Smooth muscle cell (in vitro differentiated cells): Measurements from ENCODE around the gene TMEM178B. TPM values are rescaled to one million over a fixed set of nuclear protein-coding genes. Genes with fewer than 3 reads are reported as not detected.

Experiments used
- DNase-seq: peaks from one replicate; lab custom pipeline; 2025; ENCODE audit not compliant: unreplicated experiment; lab: John Stamatoyannopoulos, UW
- H2AFZ ChIP-seq: fragments of 200-600 bp; sonication (generic); 2 replicates; pipeline ENCODE4 v1.6.0; 2016; ENCODE audit warnings: antibody characterized with exemption, low read depth, mild to moderate bottlenecking
- H3F3A ChIP-seq: fragments of 200-600 bp; sonication (generic); 2 replicates; pipeline ENCODE4 v1.6.0; 2017; ENCODE audit warnings: antibody characterized with exemption, low read depth
- H3K27ac ChIP-seq: fragments of 200-600 bp; sonication (generic); 2 replicates; pipeline ENCODE4 v1.5.1; 2016; ENCODE audit warnings: low read depth, mild to moderate bottlenecking
- H3K27me3 ChIP-seq: fragments of 200-600 bp; sonication (generic); 2 replicates; pipeline ENCODE4 v1.6.1; 2016; ENCODE audit warnings: low read depth, mild to moderate bottlenecking
- H3K36me3 ChIP-seq: fragments of 200-600 bp; sonication (generic); 2 replicates; pipeline ENCODE4 v1.5.1; 2016; ENCODE audit warnings: low read depth
- H3K4me1 ChIP-seq: fragments of 200-600 bp; sonication (generic); 2 replicates; pipeline ENCODE4 v1.5.1; 2016; ENCODE audit warnings: low read depth
- H3K4me2 ChIP-seq: fragments of 200-600 bp; sonication (generic); 2 replicates; pipeline ENCODE4 v1.6.0; 2016; ENCODE audit warnings: mild to moderate bottlenecking
- H3K4me3 ChIP-seq: fragments of 200-600 bp; sonication (generic); 2 replicates; pipeline ENCODE4 v1.5.1; 2016; ENCODE audit warnings: mild to moderate bottlenecking
- H3K79me2 ChIP-seq: fragments of 200-600 bp; sonication (generic); 2 replicates; pipeline ENCODE4 v1.6.0; 2016; ENCODE audit warnings: low read depth, mild to moderate bottlenecking
- H3K9ac ChIP-seq: fragments of 200-600 bp; sonication (generic); 2 replicates; pipeline ENCODE4 v1.6.0; 2016; ENCODE audit warnings: low read depth
- H3K9me3 ChIP-seq: fragments of 200-600 bp; sonication (generic); replicated peaks from 2 replicates; pipeline ENCODE4 v1.5.1; 2016; ENCODE audit warnings: low read depth
- H4K20me1 ChIP-seq: fragments of 200-600 bp; sonication (generic); 2 replicates; pipeline ENCODE4 v1.6.0; 2016; ENCODE audit warnings: low read depth
- CTCF ChIP-seq: fragments of 200-600 bp; sonication (generic); IDR thresholded peaks from 2 replicates; pipeline ENCODE4 v1.5.1; 2017; ENCODE audit warnings: borderline replicate concordance, mild to moderate bottlenecking, antibody characterized with exemption; ENCODE audit not compliant: insufficient read depth, poor library complexity, severe bottlenecking
- WGBS: methylation state at CpG from one replicate; pipeline ENCODE4 v1.1.7; 2016; ENCODE audit warnings: low lambda C conversion rate; 5-methylcytosine and 5-hydroxymethylcytosine counted together
- polyA plus RNA-seq: library from polyadenylated mRNA; unstranded; fragments of >200 nt; fragmentation: Nextera tagmentation; extraction: Ambion mirVana; gene quantifications from 2 replicates; pipeline ENCODE4 v1.2.1, GENCODE V29; 2016
- total RNA-seq: library from RNA; depleted of rRNA; stranded (reverse); fragments of >200 nt; gene quantifications from 2 replicates; pipeline ENCODE4 v1.2.3, GENCODE V29; 2014

TMEM178B gene
- total and polyA plus RNA-seq, 2 experiments from 2014 or later, result 0.72 TPM; not detected in 1

GRCh38 chr7:141291541-141291940, 217.7 kb downstream of the TMEM178B start:
- no peak for DNase-seq
- Histone ChIP-seq H3K4me2 (no peak overlapping the region), H3K27me3 (no peaks in the 10 kb centered on the region), H4K20me1 (no peaks in the 10 kb centered on the region), H2AFZ (no peak overlapping the region), H3F3A (no peaks in the 10 kb centered on the region), H3K79me2 (no peaks in the 10 kb centered on the region), H3K9me3 (no peaks in the 10 kb centered on the region), H3K27ac (no peak overlapping the region), H3K4me1 (no peaks in the 10 kb centered on the region), H3K9ac (no peak overlapping the region), H3K36me3 (no peaks in the 10 kb centered on the region), H3K4me3 (no peak overlapping the region)
- TF ChIP-seq CTCF, result no peak
- WGBS, result 89% methylated on average over 2 of the region's 2 CpGs

- Histone ChIP-seq H2AFZ (no peak overlapping the region), H3K4me3 (no peak overlapping the region), H3F3A (no peaks in the 10 kb centered on the region), H3K27ac (no peak overlapping the region), H3K27me3 (no peaks in the 10 kb centered on the region), H3K36me3 (no peaks in the 10 kb centered on the region), H3K9ac (no peak overlapping the region), H4K20me1 (no peaks in the 10 kb centered on the region), H3K79me2 (no peaks in the 10 kb centered on the region), H3K4me2 (no peak overlapping the region), H3K9me3 (no peaks in the 10 kb centered on the region), H3K4me1 (no peaks in the 10 kb centered on the region)
- no peak for DNase-seq
- WGBS, result 75% methylated on average over 2 of the region's 2 CpGs
- TF ChIP-seq CTCF, result no peak
Observed at GRCh38 chr7:141294143-141294829, 220.4 kb downstream of the TMEM178B start.

- TF ChIP-seq CTCF, result no peak
- H3K79me2 ChIP-seq, result no peaks in the 10 kb centered on the region
- no peak for DNase-seq
- H3K36me3 ChIP-seq, result no peaks in the 10 kb centered on the region
- no peak overlapping the region for H3K4me3 ChIP-seq
- no peak overlapping the region for H3K9ac ChIP-seq
- no peak overlapping the region for H3K27ac ChIP-seq
- WGBS, result 61% methylated on average over 2 of the region's 2 CpGs
- no peak overlapping the region for H3K4me2 ChIP-seq
- no peaks in the 10 kb centered on the region for H3K27me3 ChIP-seq
- H3K9me3 ChIP-seq, result no peaks in the 10 kb centered on the region
- H2AFZ ChIP-seq, result no peak overlapping the region
- H3K4me1 ChIP-seq, result no peaks in the 10 kb centered on the region
- no peaks in the 10 kb centered on the region for H4K20me1 ChIP-seq
- H3F3A ChIP-seq, result no peaks in the 10 kb centered on the region
Observed at GRCh38 chr7:141295367-141295895, 221.6 kb downstream of the TMEM178B start.

- Histone ChIP-seq H3K4me2 (no peak overlapping the region), H3F3A (no peaks in the 10 kb centered on the region), H3K27me3 (no peaks in the 10 kb centered on the region), H4K20me1 (no peaks in the 10 kb centered on the region), H3K4me3 (no peak overlapping the region), H3K4me1 (no peaks in the 10 kb centered on the region), H3K36me3 (no peaks in the 10 kb centered on the region), H3K27ac (no peak overlapping the region), H3K79me2 (no peaks in the 10 kb centered on the region), H3K9me3 (no peaks in the 10 kb centered on the region), H2AFZ (no peak overlapping the region), H3K9ac (no peak overlapping the region)
- DNase-seq, result no peak
- TF ChIP-seq CTCF, result no peak
- 75% methylated on average over 2 of the region's 2 CpGs for WGBS
Observed at GRCh38 chr7:141300816-141301215, 227.0 kb downstream of the TMEM178B start.
